ENCODE results near the gene SEC31B.

The SEC31B gene

GRCh38 chr10:100504096-100504495 is 15.6 kb downstream of the SEC31B start:
- TF ChIP-seq, protein P1, sequence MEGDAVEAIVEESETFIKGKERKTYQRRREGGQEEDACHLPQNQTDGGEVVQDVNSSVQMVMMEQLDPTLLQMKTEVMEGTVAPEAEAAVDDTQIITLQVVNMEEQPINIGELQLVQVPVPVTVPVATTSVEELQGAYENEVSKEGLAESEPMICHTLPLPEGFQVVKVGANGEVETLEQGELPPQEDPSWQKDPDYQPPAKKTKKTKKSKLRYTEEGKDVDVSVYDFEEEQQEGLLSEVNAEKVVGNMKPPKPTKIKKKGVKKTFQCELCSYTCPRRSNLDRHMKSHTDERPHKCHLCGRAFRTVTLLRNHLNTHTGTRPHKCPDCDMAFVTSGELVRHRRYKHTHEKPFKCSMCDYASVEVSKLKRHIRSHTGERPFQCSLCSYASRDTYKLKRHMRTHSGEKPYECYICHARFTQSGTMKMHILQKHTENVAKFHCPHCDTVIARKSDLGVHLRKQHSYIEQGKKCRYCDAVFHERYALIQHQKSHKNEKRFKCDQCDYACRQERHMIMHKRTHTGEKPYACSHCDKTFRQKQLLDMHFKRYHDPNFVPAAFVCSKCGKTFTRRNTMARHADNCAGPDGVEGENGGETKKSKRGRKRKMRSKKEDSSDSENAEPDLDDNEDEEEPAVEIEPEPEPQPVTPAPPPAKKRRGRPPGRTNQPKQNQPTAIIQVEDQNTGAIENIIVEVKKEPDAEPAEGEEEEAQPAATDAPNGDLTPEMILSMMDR (IDR thresholded peaks at IDR 0.05; ENCODE audit: low read depth, low read length, missing control alignments), result no peak

GRCh38 chr10:100502926-100503494 is 16.7 kb downstream of the SEC31B start:
- TF ChIP-seq, protein P1 (IDR thresholded peaks at IDR 0.05; ENCODE audit: low read depth, low read length, missing control alignments), result no peak
- DNase-seq (ENCODE audit: extremely low read depth, low read depth), result peak; percentile 59
- no peak overlapping the region for H3K4me3 ChIP-seq (replicated peaks; ENCODE audit: low read depth, low read length)

More at GRCh38 chr10:100504096-100504495, 15.6 kb downstream of the SEC31B start:
- no peak overlapping the region for H3K4me3 ChIP-seq (replicated peaks; ENCODE audit: low read depth, low read length)
- peak; percentile 61 for DNase-seq (ENCODE audit: extremely low read depth, low read depth)

DNA sequence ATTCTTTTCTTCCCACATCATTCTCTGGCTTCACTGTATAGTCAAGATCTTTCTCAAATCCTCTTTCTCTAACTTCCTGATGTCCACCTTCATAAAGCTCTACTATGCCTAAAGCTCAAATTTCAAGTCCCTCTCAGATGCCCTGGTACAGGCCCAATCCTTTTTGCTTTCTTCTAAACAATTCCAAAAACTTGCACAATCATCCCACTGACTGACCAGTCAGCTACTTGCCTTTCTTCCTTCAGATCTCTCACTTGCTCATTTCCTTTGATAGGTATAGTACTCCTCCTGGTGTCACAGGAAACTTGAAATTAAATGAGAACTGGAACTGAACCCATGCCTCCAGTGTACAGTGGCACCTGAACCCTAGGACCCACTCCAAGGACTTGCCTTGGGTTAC is 18.2 kb downstream of the SEC31B start:
- TF ChIP-seq, protein P1 (IDR thresholded peaks at IDR 0.05; ENCODE audit: low read depth, low read length, missing control alignments), result no peak
- DNase-seq (ENCODE audit: extremely low read depth, low read depth), result no peak
- H3K4me3 ChIP-seq (replicated peaks; ENCODE audit: low read depth, low read length), result no peak overlapping the region

GRCh38 chr10:100498059-100498458 is 21.6 kb downstream of the SEC31B start:
- TF ChIP-seq, protein P1 (IDR thresholded peaks at IDR 0.05; ENCODE audit: low read depth, low read length, missing control alignments), result no peak
- no peak for DNase-seq (ENCODE audit: extremely low read depth, low read depth)
- H3K4me3 ChIP-seq (replicated peaks; ENCODE audit: low read depth, low read length), result no peak overlapping the region

- no peak overlapping the region for H3K4me3 ChIP-seq (replicated peaks; ENCODE audit: low read depth, low read length)
- TF ChIP-seq, protein P1 (IDR thresholded peaks at IDR 0.05; ENCODE audit: low read depth, low read length, missing control alignments), result no peak
- no peak for DNase-seq (ENCODE audit: extremely low read depth, low read depth)
These were observed 23.1 kb downstream of the SEC31B start for GRCh38 chr10:100496567-100496966.

- no peak overlapping the region for H3K4me3 ChIP-seq (replicated peaks; ENCODE audit: low read depth, low read length)
- TF ChIP-seq, protein P1 (IDR thresholded peaks at IDR 0.05; ENCODE audit: low read depth, low read length, missing control alignments), result no peak
- DNase-seq (ENCODE audit: extremely low read depth, low read depth), result no peak
These were observed 29.1 kb downstream of the SEC31B start for GRCh38 chr10:100490531-100490930.

GRCh38 chr10:100489396-100489795 is 30.3 kb downstream of the SEC31B start:
- no peak for DNase-seq (ENCODE audit: extremely low read depth, low read depth)
- TF ChIP-seq, protein P1 (IDR thresholded peaks at IDR 0.05; ENCODE audit: low read depth, low read length, missing control alignments), result no peak
- H3K4me3 ChIP-seq (replicated peaks; ENCODE audit: low read depth, low read length), result no peak overlapping the region

All from HFF-Myc (cell line).